Effector memory CD8-positive, alpha-beta T cell (primary cell): ENCODE measurements around the gene REEP5.
"Not testable (repeated sequence)": the region's sequence is repeated elsewhere in the genome, so short reads cannot be mapped to it uniquely, and the experiment has no call there.

Source experiments
- ATAC-seq: fragments of 150-1000 bp; cut with Tn5 transposase; replicated peaks from 2 replicates; pipeline ENCODE4 v1.10.0; 2021; ENCODE audit warnings: mild to moderate bottlenecking, moderate library complexity
- DNase-seq, 3 experiments: peaks; one replicate each; pipeline ENCODE4 v3.0.0; 2021
- H3K27ac Mint-ChIP-seq, 2 donors: one replicate each; pipeline ENCODE4 v1.8.0; 2022; ENCODE audit warnings: mild to moderate bottlenecking in 2 of 2, mixed read lengths in 2 of 2, moderate library complexity in 2 of 2
- H3K27me3 Mint-ChIP-seq, 2 donors: one replicate each; pipeline ENCODE4 v1.8.0; 2022; ENCODE audit warnings: mixed read lengths in 2 of 2
- H3K36me3 Mint-ChIP-seq: one replicate; pipeline ENCODE4 v1.8.0; 2022; ENCODE audit warnings: mild to moderate bottlenecking, moderate library complexity, mixed read lengths; ENCODE audit not compliant: insufficient read depth
- H3K4me1 Mint-ChIP-seq, 2 donors: one replicate each; pipeline ENCODE4 v1.8.0; 2022; ENCODE audit warnings: low read depth in 2 of 2, mixed read lengths in 2 of 2
- H3K4me3 Mint-ChIP-seq, 2 donors: one replicate each; pipeline ENCODE4 v1.8.0; 2022; ENCODE audit warnings: mild to moderate bottlenecking in 2 of 2, mixed read lengths in 2 of 2, moderate library complexity in 2 of 2
- H3K9me3 Mint-ChIP-seq, 2 donors: one replicate each; pipeline ENCODE4 v1.8.0; 2022; ENCODE audit warnings: mixed read lengths in 2 of 2

REEP5 gene

DNA sequence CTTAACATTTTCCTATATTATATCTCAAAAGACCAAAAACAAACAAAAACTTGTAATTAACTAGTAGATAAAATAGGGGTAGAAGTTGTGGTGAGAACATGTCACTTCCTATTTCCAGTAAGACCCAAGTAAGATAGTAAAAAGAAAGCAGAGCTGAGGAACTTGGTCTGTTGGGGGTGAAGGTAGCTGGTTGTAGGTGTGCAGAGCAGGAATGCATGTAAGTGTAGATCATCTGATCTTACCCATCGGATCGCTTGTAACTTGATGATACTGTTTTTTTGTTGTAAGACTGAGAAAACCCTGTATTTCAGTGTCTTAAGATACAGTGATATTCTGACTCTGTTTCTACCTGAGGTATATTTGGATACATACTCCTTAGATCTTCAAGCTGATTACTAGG is 55.3 kb downstream of the REEP5 start:
- Mint-ChIP-seq H3K9me3 (no peaks in the 10 kb centered on the region), H3K4me3 (no peak overlapping the region), H3K4me1 (peaks cover 14 to 25% of the 10 kb centered on the region in 2 donors), H3K36me3 (peaks cover 85% of the 10 kb centered on the region), H3K27ac (peak overlapping the region in 1 of 2 donors; percentile 33), H3K27me3 (no peaks in the 10 kb centered on the region)
- ATAC-seq = no peak
- no peak for DNase-seq

DNA sequence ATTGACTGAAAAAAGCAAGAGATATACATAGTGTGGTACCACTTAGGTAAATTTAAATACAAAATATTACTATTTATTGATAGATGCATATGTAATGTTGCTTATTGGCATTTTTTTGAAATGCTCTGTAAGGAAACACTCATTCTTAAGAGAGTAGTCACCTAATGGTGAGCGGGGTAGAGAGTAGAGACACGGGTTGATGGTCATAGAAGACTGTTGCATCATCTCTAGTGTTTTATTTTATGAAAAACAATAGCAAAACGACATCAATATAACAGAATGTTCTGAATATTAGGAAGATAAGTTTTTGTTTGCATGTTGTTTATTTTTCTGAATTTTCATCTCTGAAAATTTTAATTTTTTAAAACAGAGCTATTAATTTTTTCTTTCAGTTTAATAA is 56.9 kb downstream of the REEP5 start:
- no peak overlapping the region for H3K27ac Mint-ChIP-seq
- ATAC-seq = no peak
- peaks cover 20 to 30% of the 10 kb centered on the region in 2 donors for H3K4me1 Mint-ChIP-seq
- H3K4me3 Mint-ChIP-seq = no peak overlapping the region
- H3K27me3 Mint-ChIP-seq = no peaks in the 10 kb centered on the region
- no peak for DNase-seq
- H3K36me3 Mint-ChIP-seq = peaks cover 85% of the 10 kb centered on the region
- H3K9me3 Mint-ChIP-seq = no peaks in the 10 kb centered on the region

DNA sequence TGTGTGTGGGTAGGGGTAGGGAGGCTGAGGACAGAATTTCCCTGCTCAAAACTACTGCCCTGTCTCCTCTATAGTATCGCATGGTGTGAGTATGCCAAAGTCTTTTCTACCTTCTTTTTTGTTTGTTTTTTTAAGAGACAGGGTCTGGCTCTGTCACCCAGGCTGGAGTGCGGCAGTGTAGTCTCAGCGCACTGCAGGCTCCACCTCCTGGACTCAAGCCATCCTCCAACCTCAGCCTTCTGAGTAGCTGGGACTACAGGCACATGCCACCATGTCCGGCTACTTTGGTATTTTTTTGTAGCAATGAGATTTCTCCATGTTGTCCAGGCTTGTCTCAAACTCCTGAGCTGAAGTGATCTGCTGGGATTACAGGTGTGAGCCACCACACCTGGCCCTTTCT is 58.5 kb downstream of the REEP5 start:
- ATAC-seq (no peak), DNase-seq (no peak)
- Mint-ChIP-seq H3K27ac (peak overlapping the region; percentile 6 to 94), H3K4me1 (peaks cover 20 to 27% of the 10 kb centered on the region in 2 donors), H3K4me3 (peak overlapping the region; percentile 14 to 95), H3K27me3 (no peaks in the 10 kb centered on the region), H3K9me3 (no peaks in the 10 kb centered on the region), H3K36me3 (peaks cover 71% of the 10 kb centered on the region)

DNA sequence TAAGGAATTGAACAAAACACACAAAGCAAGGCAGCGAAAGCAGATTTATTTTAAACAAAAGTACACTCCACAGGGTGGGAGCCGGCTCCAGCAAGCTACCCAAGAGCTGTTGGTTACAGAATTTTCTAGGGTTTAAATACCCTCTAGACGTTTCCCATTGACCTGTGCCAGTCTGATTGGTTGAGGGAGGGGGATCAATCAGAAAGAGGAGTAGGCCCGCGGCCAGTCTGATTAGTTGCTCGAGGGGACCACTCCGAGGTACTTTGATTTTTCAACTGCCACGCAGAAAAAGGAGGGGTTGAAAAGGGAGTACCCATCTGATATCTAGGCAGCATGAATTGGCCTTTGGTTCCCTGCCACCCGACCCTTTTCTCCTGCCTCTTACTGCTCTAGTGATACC is 59.9 kb downstream of the REEP5 start:
- Mint-ChIP-seq H3K27me3 (peaks cover 0 to 10% of the 10 kb centered on the region in 2 donors), H3K36me3 (peaks cover 56% of the 10 kb centered on the region), H3K9me3 (no peaks in the 10 kb centered on the region), H3K4me1 (peaks cover 20 to 23% of the 10 kb centered on the region in 2 donors), H3K27ac (peak overlapping the region; percentile 94 to 97), H3K4me3 (peak overlapping the region; percentile 94 to 95)
- ATAC-seq (no peak), DNase-seq (no peak)

DNA sequence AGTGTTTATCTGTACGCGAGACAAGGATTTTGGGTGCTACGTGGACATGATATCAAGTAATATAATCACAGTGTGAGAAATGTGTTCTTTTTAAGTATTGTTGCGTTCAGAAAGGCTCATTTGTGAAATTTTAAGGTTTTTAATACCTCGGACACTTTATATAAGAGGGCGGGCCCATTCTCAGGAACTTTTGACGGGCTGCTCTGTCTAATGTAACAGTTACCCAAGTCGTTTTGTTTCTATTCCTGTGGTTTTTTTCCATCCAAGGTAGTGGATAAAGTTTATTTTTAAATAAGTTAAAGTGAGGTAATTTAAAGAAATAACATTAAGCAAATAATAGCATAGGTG is 60.4 kb downstream of the REEP5 start:
- H3K9me3 Mint-ChIP-seq = no peaks in the 10 kb centered on the region
- DNase-seq = no peak
- H3K36me3 Mint-ChIP-seq = peaks cover 52% of the 10 kb centered on the region
- peaks cover 1 to 10% of the 10 kb centered on the region in 2 donors for H3K27me3 Mint-ChIP-seq
- peak overlapping the region; percentile 94 to 97 for H3K27ac Mint-ChIP-seq
- peaks cover 20 to 23% of the 10 kb centered on the region in 2 donors for H3K4me1 Mint-ChIP-seq
- no peak for ATAC-seq
- peak overlapping the region; percentile 94 to 95 for H3K4me3 Mint-ChIP-seq

DNA sequence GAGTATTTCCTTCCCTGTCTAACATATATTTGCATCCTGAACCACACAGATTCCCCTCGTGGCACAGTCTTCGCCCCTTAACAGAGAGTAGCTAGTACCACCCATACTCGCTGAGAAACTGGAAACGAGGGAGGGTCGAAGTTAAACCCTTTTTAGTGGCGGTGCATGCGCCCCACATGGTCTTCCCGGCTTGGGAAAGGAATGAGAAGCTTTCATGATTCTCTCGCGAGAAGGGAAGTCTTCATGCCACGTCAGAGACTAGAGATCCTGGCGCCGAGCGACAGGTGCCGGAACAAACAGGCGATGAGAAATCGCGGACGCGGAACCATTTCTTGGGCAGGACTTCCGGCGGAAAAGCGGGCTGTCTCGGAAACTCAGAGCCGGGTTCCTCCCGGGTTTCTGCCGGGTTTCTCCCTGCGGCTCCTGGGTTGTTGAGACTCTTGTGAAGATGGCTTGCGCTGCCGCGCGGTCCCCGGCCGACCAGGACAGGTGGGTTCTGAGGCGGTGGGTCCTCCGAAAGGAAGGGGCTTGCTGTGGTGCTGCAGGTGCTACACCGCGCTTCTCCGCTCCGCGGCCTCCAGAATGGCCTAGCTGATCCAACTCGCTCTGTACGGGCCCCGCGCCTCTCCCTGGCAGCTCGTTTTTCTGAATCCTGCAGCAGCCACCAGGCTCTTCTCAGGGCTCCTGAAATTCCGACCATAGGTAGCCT is 60.9 kb downstream of the REEP5 start, which contains the start of gene SRP19:
Gene SRP19 (plus strand): TSS at position 359 of the 709 bp plus-strand sequence. CDS start 90 bp downstream, at position 449.
- Mint-ChIP-seq H3K4me3 (peak within 1 kb of the TSS; percentile 94 to 95), H3K27me3 (peaks cover 6 to 14% of the 10 kb centered on the region in 2 donors), H3K4me1 (peaks cover 20 to 23% of the 10 kb centered on the region in 2 donors), H3K36me3 (peaks cover 46% of the 10 kb centered on the region), H3K27ac (peak within 1 kb of the TSS; percentile 94 to 97), H3K9me3 (no peaks in the 10 kb centered on the region)
- DNase-seq = peak; percentile 85 to 90 (median 88)
- peak; percentile 95 for ATAC-seq

DNA sequence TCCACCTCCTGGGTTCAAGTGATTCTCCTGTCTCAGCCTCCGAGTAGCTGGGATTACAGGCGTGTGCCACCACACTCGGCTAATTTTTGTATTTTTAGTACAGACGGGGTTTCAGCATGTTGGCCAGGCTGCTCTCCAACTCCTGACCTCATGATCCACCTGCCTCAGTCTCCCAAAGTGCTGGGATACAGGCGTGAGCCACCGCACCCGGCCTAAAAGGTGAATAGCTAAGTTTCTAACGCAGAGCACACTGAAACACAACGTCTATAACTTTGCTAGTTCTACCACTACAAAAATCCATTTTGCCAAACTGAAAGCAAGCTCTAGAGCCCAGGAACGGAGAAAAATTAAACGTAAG is 61.5 kb downstream of the REEP5 start:
- not testable (repeated sequence) for DNase-seq, H3K9me3 Mint-ChIP-seq, ATAC-seq
- H3K27ac Mint-ChIP-seq = peak overlapping the region; percentile 94 to 97
- H3K27me3 Mint-ChIP-seq = peaks cover 12 to 19% of the 10 kb centered on the region in 2 donors
- peak overlapping the region; percentile 94 to 95 for H3K4me3 Mint-ChIP-seq
- peaks cover 41% of the 10 kb centered on the region for H3K36me3 Mint-ChIP-seq
- peaks cover 20 to 23% of the 10 kb centered on the region in 2 donors for H3K4me1 Mint-ChIP-seq

DNA sequence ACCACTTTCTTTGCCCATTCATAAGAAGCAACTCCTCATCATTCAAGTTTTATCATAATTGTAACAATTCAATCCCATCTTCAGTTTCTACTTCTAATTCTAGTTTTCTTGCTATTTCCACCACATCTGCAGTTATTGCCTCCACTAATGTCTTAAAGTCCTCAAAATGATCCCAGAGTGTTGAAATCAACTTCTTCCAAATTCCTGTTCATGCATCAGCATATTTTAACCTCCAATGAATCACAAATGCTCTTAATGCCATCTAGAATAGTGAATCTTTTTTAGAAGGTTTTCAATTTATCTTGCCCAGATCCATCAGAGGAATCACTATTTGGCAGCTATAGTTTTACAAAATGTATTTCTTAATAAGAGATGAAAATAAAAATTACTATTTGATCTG is 64.2 kb downstream of the REEP5 start:
- no peaks in the 10 kb centered on the region for H3K9me3 Mint-ChIP-seq
- H3K27me3 Mint-ChIP-seq = peaks cover 30 to 41% of the 10 kb centered on the region in 2 donors
- no peak overlapping the region for H3K4me3 Mint-ChIP-seq
- no peak for DNase-seq
- peaks cover 11 to 15% of the 10 kb centered on the region in 2 donors for H3K4me1 Mint-ChIP-seq
- H3K27ac Mint-ChIP-seq = no peak overlapping the region
- H3K36me3 Mint-ChIP-seq = peaks cover 17% of the 10 kb centered on the region
- no peak for ATAC-seq

DNA sequence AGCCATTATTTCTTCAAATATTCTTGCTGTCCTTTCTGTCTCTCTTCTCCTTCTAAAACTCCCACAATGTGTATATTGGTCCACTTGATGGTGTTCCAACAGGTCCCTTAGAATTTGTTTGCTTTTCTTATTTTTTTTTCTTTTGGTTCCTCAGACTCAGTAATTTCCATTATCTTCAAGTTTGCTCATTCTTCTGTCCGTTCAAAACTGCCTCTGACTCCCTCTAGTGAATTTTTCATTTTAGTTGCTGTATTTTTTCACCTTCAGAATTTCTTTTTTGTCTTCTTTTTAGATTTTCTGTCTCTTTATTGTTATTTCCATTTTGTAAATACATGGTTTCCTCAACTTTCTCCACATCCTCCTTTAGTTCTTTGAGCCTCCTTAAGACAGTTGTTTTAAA is 67.4 kb downstream of the REEP5 start:
- no peak overlapping the region for H3K27ac Mint-ChIP-seq
- H3K36me3 Mint-ChIP-seq = no peaks in the 10 kb centered on the region
- no peaks in the 10 kb centered on the region for H3K9me3 Mint-ChIP-seq
- no peaks in the 10 kb centered on the region for H3K4me1 Mint-ChIP-seq
- ATAC-seq (no peak), DNase-seq (no peak)
- peaks cover 30 to 41% of the 10 kb centered on the region in 2 donors for H3K27me3 Mint-ChIP-seq
- no peak overlapping the region for H3K4me3 Mint-ChIP-seq

DNA sequence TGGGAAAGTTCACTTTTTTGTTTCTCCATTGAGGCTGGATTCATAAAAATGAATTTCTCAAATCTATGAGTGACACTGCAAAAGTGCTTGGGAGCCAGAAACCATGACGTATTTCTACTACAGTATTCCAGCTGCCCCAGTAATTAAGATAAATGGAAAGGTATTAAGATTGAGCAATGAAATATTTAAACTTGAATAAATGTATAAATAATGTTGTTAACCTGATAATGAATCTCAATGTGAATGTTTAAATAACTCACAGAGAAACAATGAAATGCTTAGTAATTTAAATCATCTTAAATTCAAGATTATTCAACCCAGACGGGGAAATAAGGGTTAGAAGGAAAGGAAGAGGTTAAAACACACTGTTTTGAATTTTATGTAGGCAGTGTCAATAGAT is 72.1 kb downstream of the REEP5 start:
- H3K27me3 Mint-ChIP-seq = peaks cover 12 to 16% of the 10 kb centered on the region in 2 donors
- no peak overlapping the region for H3K27ac Mint-ChIP-seq
- H3K4me3 Mint-ChIP-seq = no peak overlapping the region
- DNase-seq (no peak), ATAC-seq (no peak)
- no peaks in the 10 kb centered on the region for H3K9me3 Mint-ChIP-seq
- no peaks in the 10 kb centered on the region for H3K36me3 Mint-ChIP-seq
- H3K4me1 Mint-ChIP-seq = peaks cover 3% of the 10 kb centered on the region in 2 donors

DNA sequence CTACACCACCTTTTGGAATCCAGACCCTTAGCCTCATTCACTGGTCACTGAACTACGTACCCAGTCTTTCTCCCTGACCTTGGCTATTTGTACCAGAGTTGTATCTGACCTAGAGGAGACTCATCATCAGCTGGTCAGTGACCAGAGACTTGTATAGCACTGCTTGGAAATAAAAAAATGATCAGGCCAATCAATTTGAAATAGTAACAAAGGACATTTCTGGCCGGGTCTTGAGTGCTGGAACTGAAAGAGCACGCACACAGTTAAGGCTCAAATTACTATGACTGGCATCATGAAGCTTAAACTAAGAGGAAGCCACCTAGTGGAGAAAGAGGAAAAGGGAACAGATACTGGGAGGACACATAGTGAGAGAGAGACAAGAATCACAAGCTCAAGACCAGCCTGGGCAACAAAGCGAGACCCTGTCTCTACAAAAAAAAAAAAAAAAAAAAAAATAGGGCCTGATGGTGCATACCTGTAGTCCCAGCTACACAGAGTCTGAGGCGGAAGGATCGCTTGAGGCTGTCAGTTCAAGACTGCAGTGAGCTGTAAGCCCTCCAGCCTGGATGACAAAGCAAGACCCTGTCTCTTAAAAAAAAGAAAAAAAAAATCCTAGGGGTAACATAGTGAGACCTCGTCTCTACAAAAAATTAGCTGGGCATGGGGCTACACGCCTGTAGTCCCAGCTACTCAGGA is 73.8 kb downstream of the REEP5 start:
- H3K27me3 Mint-ChIP-seq = no peaks in the 10 kb centered on the region
- peaks cover 3% of the 10 kb centered on the region in 2 donors for H3K4me1 Mint-ChIP-seq
- no peaks in the 10 kb centered on the region for H3K36me3 Mint-ChIP-seq
- H3K4me3 Mint-ChIP-seq = no peak overlapping the region
- H3K27ac Mint-ChIP-seq = no peak overlapping the region
- peak in 2 of 3 experiments; percentile 5 to 17 for DNase-seq
- peak; percentile 96 for ATAC-seq
- H3K9me3 Mint-ChIP-seq = no peaks in the 10 kb centered on the region

DNA sequence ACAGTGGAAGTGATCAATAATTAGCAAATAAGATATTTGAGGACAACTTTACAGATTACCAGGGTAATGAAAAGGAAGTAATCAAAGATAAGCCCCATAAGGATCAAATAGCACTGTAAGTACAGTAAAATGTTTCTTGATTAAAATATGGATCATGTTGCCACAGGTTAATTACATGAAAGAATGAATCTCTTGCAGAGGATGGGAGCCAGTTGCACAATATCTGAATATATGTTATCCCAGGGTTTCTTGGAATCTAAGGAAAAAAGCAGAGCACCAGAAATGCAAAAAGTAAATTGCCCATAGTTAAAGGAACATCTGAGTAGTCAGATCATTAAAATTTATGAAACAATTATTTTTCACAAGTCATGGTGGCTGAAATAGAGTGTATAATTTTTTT is 74.7 kb downstream of the REEP5 start:
- no peak overlapping the region for H3K4me3 Mint-ChIP-seq
- peaks cover 3% of the 10 kb centered on the region in 2 donors for H3K4me1 Mint-ChIP-seq
- ATAC-seq = no peak
- H3K27ac Mint-ChIP-seq = peak overlapping the region in 1 of 2 donors; percentile 5
- H3K27me3 Mint-ChIP-seq = no peaks in the 10 kb centered on the region
- DNase-seq = no peak
- no peaks in the 10 kb centered on the region for H3K36me3 Mint-ChIP-seq
- H3K9me3 Mint-ChIP-seq = no peaks in the 10 kb centered on the region

DNA sequence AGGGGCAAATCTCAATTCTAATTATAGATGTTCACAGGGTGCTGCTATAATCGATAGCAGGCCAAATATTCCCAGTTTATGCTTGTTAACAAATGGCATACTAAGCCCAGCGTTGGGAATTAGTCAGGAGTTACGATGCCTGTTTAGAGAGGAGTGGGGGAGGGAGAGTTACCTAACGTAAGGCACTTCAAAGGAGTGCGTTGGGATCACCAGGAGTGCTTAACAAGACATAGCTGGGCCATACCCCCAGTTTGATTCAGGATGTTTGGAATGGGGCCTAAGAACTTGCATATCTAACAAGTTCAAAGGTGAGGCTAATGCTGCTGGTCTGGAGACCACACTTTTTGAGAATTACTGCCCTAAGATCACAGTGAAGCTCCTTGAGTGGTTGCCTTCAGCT is 75.5 kb downstream of the REEP5 start:
- no peaks in the 10 kb centered on the region for H3K27me3 Mint-ChIP-seq
- H3K4me3 Mint-ChIP-seq = no peak overlapping the region
- ATAC-seq = no peak
- H3K9me3 Mint-ChIP-seq = no peaks in the 10 kb centered on the region
- no peaks in the 10 kb centered on the region for H3K36me3 Mint-ChIP-seq
- H3K4me1 Mint-ChIP-seq = peaks cover 3% of the 10 kb centered on the region in 2 donors
- no peak overlapping the region for H3K27ac Mint-ChIP-seq
- DNase-seq = no peak

DNA sequence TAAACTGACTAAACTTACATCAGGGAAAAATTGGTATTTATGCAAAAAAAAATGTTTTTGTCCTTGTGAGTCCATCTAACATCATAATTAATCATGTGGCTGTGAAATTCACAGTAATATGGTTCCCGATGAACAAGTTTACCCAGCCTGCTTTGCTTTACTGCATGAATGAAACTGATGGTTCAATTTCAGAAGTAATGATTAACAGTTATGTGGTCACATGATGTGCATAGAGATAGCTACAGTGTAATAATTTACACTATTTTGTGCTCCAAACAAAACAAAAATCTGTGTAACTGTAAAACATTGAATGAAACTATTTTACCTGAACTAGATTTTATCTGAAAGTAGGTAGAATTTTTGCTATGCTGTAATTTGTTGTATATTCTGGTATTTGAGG is 77.5 kb downstream of the REEP5 start:
- peaks cover 3% of the 10 kb centered on the region in 2 donors for H3K4me1 Mint-ChIP-seq
- DNase-seq (no peak), ATAC-seq (no peak)
- H3K27ac Mint-ChIP-seq = no peak overlapping the region
- H3K27me3 Mint-ChIP-seq = no peaks in the 10 kb centered on the region
- no peak overlapping the region for H3K4me3 Mint-ChIP-seq
- H3K9me3 Mint-ChIP-seq = no peaks in the 10 kb centered on the region
- no peaks in the 10 kb centered on the region for H3K36me3 Mint-ChIP-seq
